HG03558 (cell line): ENCODE results near the gene PABPC3.

Experiments used
- ATAC-seq: cut with Tn5 transposase; IDR thresholded peaks from one replicate; pipeline ENCODE4 v1.9.1; 2021; ENCODE audit warnings: moderate number of reproducible peaks; ENCODE audit not compliant: unreplicated experiment; ENCODE audit errors: extremely low read depth

The PABPC3 gene

DNA sequence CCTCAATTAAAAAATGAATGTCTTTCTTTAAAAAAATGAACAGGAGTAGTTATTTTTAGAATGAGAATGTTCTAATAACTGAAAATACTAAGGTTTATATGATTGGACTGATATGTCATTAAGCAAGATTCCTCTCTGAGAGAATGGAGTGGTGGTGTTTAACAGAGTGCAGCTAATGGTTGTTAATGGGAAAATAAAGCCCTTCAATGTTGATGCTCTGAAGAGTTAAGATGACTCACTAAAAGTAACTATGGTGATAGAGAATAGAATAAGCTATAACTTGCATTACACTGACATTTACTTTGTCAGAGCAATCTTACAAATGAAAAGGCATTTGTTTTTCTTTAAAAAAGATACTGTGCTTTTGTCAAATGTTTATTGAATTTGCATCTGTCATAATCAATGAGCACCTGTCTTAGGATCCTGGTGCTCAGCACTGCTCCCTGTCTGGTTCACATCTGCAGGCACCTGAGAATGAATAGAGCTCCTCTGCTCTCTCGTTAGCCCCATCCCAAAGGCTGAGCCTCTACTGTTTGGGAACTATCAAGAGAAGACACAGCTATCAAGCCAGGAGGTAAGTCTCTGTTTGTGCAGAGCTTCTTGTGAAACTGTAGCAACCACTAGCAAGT is 15.1 kb downstream of the PABPC3 start:
- ATAC-seq, result no peak

DNA sequence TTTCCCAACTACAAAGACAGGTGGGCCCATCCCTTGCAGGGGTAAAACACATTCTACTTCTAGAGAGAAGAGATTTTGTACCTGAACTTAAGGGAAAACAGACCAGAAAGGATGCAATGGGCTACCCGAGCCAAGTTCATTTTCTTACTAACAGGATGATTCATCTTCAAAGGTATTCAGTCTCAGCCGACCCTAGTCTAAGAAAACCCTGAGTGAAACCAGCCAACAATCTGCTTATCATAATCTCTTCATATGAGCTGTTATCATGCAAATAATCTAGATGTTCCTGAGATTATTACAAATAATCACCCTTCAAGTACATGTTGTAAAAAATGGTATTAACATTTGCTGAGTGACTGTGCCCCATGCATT is 15.6 kb downstream of the PABPC3 start:
- ATAC-seq, result no peak

DNA sequence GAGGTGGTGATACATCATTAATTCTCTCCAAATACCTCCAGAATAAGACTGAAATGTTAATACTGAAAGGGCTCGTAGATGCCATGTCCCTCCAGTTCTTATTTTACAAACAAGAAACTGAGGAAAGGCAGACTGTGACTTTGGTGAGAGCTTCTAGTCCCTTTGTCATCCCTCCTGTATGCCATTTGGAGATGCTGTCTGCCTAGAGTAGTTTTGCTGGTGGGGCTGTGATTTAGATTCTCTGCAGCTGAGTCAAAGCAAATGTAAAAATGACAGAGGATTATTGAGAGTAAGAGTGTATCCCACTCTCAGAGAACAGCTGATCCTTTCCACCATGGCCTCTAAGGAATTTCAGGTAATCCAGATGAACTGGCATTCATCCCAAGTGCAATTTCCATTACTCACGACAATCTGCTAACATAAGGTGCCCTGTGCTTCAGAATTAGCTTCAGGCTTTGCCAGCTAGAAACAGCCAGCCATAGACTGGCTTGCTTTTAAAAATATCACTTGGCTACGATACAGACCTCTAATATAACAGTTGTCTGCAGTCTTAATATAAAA is 16.8 kb downstream of the PABPC3 start:
- ATAC-seq, result no peak

DNA sequence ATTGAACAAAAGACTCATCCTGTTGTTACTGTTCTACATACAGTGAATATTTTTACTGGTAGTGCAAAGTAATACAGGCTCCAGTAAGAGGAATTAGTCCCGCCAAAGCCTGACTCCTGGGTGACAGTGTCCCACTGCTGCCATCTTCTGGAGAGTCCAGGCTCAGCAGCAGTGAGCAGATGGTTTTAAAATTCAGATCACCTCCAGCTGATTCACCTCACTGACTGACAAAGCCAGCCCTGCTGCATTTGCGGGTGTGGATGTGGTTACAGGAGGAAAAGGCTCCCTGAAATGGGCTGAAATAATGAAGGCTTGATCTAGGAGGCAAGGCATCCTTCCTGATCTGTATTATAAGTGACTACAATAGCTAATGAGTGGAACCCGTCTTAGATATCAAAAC is 18.3 kb downstream of the PABPC3 start:
- ATAC-seq, result no peak

DNA sequence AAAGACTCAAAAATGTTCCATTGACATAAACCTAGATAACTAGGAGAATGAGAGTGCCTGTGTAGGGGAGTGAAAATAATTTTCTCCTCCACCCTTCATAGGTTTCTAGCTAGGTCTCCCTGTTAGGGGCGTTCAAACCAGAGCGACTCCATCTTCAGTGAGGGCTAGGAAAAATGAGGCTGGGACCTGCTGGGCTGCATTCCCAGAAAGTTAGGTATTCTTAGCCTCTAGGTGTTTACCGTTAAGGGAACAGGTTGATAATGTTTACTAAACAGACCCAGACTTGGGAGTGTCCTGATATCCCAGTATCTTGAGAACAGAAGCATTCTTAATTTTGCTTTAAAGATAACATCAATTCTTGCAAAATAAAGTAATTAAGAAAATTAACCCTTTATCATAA is 20.1 kb downstream of the PABPC3 start:
- no peak for ATAC-seq

DNA sequence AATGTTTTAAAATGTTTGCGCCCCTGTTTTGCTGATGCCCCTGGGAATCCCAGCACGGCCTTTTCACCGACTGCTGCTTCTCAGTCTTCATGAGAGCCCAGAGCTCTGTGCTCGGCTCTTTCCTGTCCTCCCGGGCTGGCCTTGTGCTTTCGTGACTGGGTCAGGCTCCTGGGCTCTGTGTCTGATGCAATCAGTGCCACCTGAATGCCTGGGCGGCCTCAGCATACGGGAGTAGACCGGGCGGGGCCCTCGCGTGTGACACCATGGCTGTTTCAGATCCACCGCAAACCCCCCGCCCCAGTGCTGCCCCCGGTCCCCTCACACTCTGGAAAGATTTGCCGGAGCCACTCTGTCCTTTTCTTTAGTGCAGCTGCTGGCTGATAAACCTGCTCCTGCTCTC is 21.4 kb downstream of the PABPC3 start:
- ATAC-seq, result no peak

DNA sequence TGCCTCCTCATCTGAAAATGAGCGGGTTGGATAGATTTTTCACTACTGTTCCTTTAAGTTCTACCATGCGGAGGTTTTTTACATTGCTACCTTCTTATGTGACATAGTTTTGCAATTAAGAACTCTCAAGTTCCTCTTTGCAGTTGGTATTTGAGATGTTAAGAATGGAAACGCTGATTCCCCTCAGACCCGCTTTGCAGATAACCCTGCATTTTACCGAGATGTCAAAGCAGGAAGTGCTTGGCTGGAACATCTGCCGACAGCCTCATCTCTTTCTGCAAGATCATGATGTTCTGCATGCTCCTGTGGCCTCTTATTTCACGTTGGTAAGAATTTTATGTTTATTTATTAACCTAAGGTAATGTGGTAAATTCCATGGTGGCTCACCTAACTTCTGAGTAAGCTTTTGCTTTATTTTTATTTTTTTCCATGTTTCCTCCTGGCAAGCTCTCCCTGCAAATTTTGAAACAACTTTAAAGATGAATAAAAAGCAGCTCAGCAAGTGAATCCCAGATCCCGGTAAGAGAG is 22.5 kb downstream of the PABPC3 start:
- no peak for ATAC-seq

DNA sequence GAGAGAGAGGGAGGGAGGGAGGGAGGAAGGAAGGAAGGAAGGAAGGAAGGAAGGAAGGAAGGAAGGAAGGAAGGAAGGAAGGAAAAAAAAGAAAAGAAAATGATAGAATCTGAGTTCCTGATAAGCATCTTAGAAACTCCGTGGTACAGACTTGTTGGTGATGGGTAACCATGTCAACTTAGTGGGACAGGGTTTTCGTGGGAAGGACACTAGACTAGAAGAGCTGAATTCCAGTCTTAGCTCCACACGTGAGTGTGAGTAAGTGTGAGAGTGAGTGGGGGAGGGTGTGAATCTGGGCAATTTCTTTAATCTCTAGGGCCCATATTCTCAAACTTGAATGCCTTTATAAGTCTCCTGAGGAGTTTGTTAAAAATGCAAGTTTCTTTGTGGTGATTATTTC is 35.0 kb downstream of the PABPC3 start:
- ATAC-seq, result no peak

DNA sequence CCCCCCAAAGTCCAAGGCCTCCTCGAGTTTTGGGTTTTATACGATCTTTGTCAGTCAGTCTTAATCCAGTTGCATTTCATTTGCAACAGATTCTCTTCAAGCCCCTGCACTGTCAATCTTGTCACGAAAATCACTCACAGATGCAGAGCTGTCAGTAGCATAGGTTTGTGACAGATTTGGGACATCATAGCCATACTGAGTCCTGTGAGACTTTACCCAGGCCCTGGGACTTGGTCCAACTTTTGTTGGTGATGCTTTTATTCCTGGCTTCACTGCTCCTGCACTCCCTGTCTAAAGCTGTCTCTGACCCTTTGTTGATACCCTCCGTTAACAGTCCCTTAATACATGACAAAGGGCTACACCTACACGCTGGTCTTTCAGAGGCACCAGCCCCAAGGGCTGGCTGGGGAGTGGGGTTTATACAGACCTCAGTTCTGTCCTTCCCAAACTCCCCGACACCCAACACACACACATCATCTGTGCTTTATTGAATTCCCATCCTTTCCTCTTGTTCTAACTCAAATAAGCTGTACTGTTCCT is 36.0 kb downstream of the PABPC3 start:
- no peak for ATAC-seq

DNA sequence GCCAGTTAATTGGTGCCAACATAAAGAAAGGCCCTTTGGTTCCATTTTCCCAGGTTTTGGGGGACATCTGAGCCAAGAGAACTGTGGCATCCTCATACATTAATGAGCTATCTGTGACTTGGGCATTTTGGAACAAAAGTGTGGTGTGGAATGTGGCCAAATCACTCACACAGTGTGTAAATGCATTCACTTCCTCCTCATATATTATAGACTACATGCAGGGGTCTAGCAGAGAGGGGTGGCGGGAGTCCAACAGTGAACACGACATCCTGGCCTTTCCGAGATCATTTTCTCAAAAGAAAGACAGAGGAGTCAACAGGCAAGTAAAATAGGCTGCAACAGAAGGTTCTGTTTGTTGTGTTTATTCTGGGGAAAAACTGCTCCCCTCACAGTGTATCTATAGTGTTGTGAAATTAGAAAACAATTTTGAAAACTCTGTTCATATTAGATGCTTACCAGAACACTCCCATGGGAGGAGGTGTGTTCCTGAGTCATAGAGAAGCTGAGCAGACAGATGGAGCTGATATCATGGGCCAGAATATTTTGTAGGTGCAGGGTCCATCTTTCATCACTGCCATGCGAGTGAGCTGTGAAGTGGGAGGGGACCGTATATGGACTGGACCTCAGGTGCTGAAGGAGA is 36.9 kb downstream of the PABPC3 start:
- ATAC-seq, result no peak

DNA sequence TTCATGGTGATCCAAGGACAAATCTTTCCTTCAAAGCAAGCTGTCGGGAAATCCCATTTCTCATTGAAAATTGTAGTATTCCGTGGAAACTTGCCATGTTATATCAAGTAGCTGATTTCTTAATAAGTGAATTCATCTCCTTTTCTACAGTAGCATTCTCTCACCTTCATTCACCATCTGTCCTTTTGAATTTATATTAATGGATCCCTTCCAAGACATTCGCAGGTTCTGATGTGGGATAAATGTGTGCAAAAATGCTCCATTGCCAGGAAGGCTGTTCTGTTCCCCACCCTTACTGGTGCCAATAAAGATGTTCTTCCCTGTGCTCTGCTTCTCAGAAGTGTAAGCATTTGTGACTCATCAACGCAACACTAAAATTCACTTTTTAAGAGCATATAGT is 40.0 kb downstream of the PABPC3 start:
- ATAC-seq, result no peak

DNA sequence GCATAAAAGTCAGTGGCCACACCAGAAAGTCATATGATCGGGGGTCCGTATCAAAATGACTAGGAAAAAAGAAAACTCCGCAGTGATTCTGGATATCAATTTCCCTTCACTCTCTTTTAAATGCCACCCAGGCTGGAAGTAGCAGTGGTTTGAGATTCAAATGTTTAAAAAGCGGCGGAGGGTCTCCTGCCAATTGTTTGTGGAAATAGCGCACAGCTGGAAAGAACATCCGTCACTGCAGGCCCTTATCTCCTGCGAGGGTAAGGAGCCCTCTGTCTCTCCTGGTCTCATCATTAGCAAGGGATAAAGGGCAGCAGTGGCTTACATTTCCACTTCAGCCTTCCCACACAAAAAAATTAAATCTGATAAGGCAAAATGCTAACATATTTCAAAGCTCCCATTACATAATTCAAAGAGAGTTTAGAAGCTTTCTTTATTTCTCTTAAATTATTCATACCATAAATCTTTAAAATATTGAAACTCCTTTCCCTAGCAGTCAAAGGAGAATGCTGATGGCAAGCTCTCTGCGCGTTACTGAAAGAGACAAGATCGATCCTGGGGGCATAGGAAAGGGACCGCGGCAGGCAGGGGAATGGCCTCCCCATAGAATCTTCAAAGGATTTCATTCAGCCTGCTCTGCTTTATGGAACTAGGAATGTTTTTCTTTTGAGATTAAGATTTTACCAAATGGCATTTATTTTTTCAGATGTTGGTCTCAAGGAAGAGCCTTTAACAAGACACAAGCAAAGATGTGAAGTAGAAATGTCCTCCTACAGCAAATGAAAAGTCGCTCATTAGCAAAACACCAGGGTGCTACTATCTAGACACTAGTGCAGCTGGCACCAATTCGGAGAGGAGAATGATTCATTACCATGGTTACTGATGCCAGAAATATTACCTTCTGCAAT is 41.2 kb downstream of the PABPC3 start:
- ATAC-seq, result no peak

DNA sequence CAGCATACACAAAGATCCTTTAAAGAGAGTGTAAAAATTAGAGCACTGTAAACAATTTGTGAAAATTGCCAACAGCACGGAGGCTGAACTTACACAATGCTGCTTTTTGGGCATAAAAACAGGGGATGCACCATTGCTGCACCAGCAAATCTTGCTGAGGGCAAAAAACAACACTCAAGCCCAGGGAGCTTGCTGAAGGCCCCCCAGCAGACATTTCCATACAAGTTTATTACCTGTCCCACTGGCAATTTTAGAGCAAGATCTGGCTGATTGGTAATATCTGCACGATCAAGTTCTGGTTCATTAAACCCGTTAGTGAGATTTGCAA is 41.8 kb downstream of the PABPC3 start:
- ATAC-seq, result no peak

DNA sequence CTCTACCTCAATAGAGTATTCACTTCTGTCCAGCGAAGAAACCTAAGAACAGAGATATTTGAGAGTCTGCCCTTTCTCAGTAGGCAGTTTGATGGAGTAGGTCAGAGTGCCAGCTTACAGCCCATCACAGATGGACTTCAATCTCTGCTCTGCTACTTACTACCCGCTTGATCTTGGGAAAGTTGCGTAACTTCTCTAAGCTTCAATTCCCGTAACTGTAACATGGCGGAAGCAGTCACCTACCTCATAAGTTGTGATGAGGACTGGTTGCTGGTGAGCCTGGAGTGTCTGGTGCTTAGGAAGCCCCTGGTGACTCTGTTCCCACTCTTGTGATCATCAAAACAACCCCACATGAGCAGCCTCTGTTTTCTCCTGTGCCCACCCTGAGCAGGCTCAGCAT is 45.1 kb downstream of the PABPC3 start:
- ATAC-seq, result no peak

DNA sequence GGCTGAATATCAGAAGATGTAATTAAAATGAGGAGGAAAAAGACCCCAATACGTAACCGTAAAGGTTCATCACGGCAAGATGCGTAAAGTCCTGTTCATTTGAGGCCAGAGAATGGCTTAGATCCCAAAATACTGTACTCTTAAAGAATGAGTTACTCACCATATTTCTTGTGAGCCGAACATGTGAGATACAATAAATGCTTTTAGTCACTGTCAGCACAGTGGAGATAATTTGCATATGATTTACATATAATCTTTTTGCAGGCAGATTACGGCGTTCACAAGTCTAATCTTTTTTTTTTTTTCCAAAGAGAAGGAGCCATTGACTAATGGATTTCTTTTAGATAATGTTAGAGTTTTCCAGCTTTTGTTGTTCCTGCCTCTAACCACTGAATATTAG is 47.8 kb downstream of the PABPC3 start:
- no peak for ATAC-seq

DNA sequence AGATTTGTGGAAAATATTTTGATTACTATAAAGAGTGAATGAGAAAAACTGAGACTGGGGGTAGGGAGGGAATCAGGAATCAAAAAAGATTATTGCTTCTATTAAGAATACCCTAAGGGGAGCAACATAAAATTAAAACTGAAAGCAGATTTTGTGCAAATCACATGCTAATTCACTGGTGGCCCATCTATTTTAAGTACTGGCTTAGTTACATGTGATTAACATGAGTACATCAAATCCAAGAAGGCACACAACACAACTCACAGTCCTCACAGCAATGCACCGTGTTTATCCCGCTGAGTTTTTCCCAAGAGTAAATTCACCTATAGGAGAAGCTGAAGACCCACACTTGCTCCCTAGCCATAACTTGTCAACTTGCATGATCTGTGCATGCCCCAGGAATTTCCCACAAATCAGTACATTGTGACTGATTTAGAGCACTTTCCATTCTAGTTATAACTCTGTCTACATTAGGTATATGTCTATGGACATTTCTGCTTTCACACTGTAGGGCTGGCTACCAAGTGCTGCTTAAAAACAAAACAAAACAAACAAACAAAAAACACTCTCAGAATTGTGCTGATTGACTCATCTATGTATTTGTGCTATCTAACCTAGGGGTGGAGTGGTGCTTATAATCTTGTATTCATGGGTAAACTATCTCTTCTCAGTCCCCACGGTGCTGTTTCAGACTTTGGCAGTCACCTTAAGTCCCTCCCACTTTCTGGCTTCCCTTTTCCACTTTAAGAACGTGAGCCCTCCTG is 51.9 kb downstream of the PABPC3 start:
- ATAC-seq, result no peak

DNA sequence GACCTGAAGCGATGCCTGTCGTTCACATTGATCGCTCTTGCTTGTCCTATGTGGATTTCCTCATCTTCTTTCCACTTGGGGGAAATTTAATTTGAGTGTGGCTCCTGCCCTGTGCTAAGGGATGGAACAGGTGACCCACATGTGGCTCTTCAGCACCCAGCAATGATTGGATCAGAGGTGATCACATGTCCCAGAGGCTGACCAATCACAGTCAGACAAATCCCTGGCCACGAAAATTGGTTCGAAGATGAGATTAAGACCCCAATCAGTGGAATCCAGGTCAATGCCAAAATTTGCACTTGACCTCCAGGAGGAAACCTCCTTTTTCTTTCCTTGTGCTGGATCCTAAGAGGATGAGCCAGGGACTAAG is 52.5 kb downstream of the PABPC3 start:
- no peak for ATAC-seq
